H9 (cell line): ENCODE data around the gene NUDT3. TPM values are rescaled to one million over a fixed set of nuclear protein-coding genes. Genes with fewer than 3 reads are reported as not detected.

Experiments
- DNase-seq: peaks from one replicate; pipeline ENCODE4 v3.0.0-alpha.2; 2017
- H2AFZ ChIP-seq: one replicate; pipeline ENCODE4 v1.6.1; 2013; ENCODE audit warnings: mild to moderate bottlenecking, low read length, control low read depth, moderate library complexity
- H2AK5ac ChIP-seq: 2 replicates; pipeline ENCODE4 v1.6.1; 2013; ENCODE audit warnings: low read length, control low read depth, mixed read lengths; ENCODE audit not compliant: insufficient read length
- H2BK120ac ChIP-seq: one replicate; pipeline ENCODE4 v1.6.1; 2013; ENCODE audit warnings: low read depth, mild to moderate bottlenecking, low read length, control low read depth, inconsistent platforms; ENCODE audit not compliant: poor library complexity, severe bottlenecking
- H2BK12ac ChIP-seq: 2 replicates; pipeline ENCODE4 v1.6.1; 2013; ENCODE audit warnings: low read length, control low read depth, mixed read lengths, low read depth; ENCODE audit not compliant: insufficient read length
- H2BK15ac ChIP-seq: 2 replicates; pipeline ENCODE4 v1.6.1; 2013; ENCODE audit warnings: low read depth, low read length, control low read depth
- H2BK20ac ChIP-seq: one replicate; pipeline ENCODE4 v1.6.1; 2013; ENCODE audit warnings: low read depth, mild to moderate bottlenecking, low read length, control low read depth, inconsistent platforms; ENCODE audit not compliant: poor library complexity, severe bottlenecking
- H2BK5ac ChIP-seq: 2 replicates; pipeline ENCODE4 v1.6.1; 2013; ENCODE audit warnings: low read length, control low read depth, mixed read lengths; ENCODE audit not compliant: insufficient read length
- H3K14ac ChIP-seq: 2 replicates; pipeline ENCODE4 v1.6.1; 2013; ENCODE audit warnings: low read length, control low read depth; ENCODE audit not compliant: insufficient read depth
- H3K18ac ChIP-seq: 2 replicates; pipeline ENCODE4 v1.6.1; 2013; ENCODE audit warnings: low read depth, mild to moderate bottlenecking, mixed read lengths, low read length, control low read depth; ENCODE audit not compliant: insufficient read length
- H3K23ac ChIP-seq: 2 replicates; pipeline ENCODE4 v1.6.1; 2013; ENCODE audit warnings: low read length, control low read depth, mixed read lengths, low read depth; ENCODE audit not compliant: insufficient read length
- H3K23me2 ChIP-seq: 2 replicates; pipeline ENCODE4 v1.6.1; 2013; ENCODE audit warnings: low read depth, mild to moderate bottlenecking, mixed read lengths, low read length, control low read depth; ENCODE audit not compliant: insufficient read length, poor library complexity, severe bottlenecking
- H3K27ac ChIP-seq: 2 replicates; pipeline ENCODE4 v1.5.1; 2013; ENCODE audit warnings: low read length, control low read depth, mixed read lengths, low read depth; ENCODE audit not compliant: insufficient read length
- H3K27me3 ChIP-seq: 2 replicates; pipeline ENCODE4 v1.6.1; 2013; ENCODE audit warnings: low read length, control low read depth, inconsistent platforms; ENCODE audit not compliant: insufficient read depth
- H3K4ac ChIP-seq: 2 replicates; pipeline ENCODE4 v1.6.1; 2013; ENCODE audit warnings: low read depth, mild to moderate bottlenecking, control low read depth, inconsistent platforms, low read length, moderate library complexity
- H3K4me1 ChIP-seq: 2 replicates; pipeline ENCODE4 v1.6.1; 2013; ENCODE audit warnings: low read length, control low read depth, inconsistent platforms; ENCODE audit not compliant: insufficient read depth
- H3K4me2 ChIP-seq: 2 replicates; pipeline ENCODE4 v1.6.1; 2013; ENCODE audit warnings: low read length, control low read depth, mixed read lengths; ENCODE audit not compliant: insufficient read length, insufficient read depth
- H3K56ac ChIP-seq: 2 replicates; pipeline ENCODE4 v1.6.1; 2013; ENCODE audit warnings: low read depth, mild to moderate bottlenecking, mixed read lengths, low read length, control low read depth; ENCODE audit not compliant: insufficient read length
- H3K79me1 ChIP-seq: 2 replicates; pipeline ENCODE4 v1.6.1; 2013; ENCODE audit warnings: low read depth, mild to moderate bottlenecking, moderate library complexity, low read length, control low read depth, inconsistent platforms; ENCODE audit not compliant: insufficient read depth, poor library complexity, severe bottlenecking
- H3K79me2 ChIP-seq: 2 replicates; pipeline ENCODE4 v1.6.1; 2013; ENCODE audit warnings: low read length, control low read depth, inconsistent platforms; ENCODE audit not compliant: insufficient read depth
- H3K9ac ChIP-seq: 2 replicates; pipeline ENCODE4 v1.6.1; 2013; ENCODE audit warnings: low read length, control low read depth, mixed read lengths; ENCODE audit not compliant: insufficient read length; ENCODE audit errors: extremely low read depth
- H3K9me3 ChIP-seq: one replicate; pipeline ENCODE4 v1.6.1; 2013; ENCODE audit warnings: low read depth, low read length, inconsistent platforms; ENCODE audit not compliant: control insufficient read depth
- H3T11ph ChIP-seq: one replicate; pipeline ENCODE4 v1.6.1; 2013; ENCODE audit warnings: mild to moderate bottlenecking, low read length, control low read depth, inconsistent platforms
- H4K20me1 ChIP-seq: one replicate; pipeline ENCODE4 v1.6.1; 2013; ENCODE audit not compliant: control insufficient read depth, insufficient read length, insufficient read depth
- H4K5ac ChIP-seq: 2 replicates; pipeline ENCODE4 v1.6.1; 2013; ENCODE audit warnings: low read depth, mild to moderate bottlenecking, mixed read lengths, low read length, control low read depth; ENCODE audit not compliant: insufficient read length
- H4K8ac ChIP-seq: replicated peaks from 2 replicates; pipeline ENCODE4 v1.6.1; 2013; ENCODE audit warnings: low read length, control low read depth, mixed read lengths, low read depth; ENCODE audit not compliant: insufficient read length
- H4K91ac ChIP-seq: 2 replicates; pipeline ENCODE4 v1.6.1; 2013; ENCODE audit warnings: low read depth, mild to moderate bottlenecking, moderate library complexity, mixed read lengths, low read length, control low read depth; ENCODE audit not compliant: insufficient read length
- H3K27ac Mint-ChIP-seq, 3 experiments: 2 replicates in 2 of 3; 3 replicates in 1 of 3; pipeline ENCODE4 v1.8.0; 2020 to 2021; ENCODE audit warnings: mixed read lengths in 3 of 3, mild to moderate bottlenecking in 1 of 3, moderate library complexity in 1 of 3
- H3K27me3 Mint-ChIP-seq: 2 replicates; pipeline ENCODE4 v1.8.0; 2021; ENCODE audit warnings: low read depth, mild to moderate bottlenecking, moderate library complexity, mixed read lengths
- H3K36me3 Mint-ChIP-seq, 3 experiments: 2 replicates in 2 of 3; 3 replicates in 1 of 3; pipeline ENCODE4 v1.8.0; 2020 to 2021; ENCODE audit warnings: low read depth in 3 of 3, mixed read lengths in 3 of 3; ENCODE audit not compliant: insufficient read depth in 1 of 3
- H3K4me1 Mint-ChIP-seq, 2 experiments: 2 replicates each; pipeline ENCODE4 v1.8.0; 2020; ENCODE audit warnings: mixed read lengths in 2 of 2
- H3K4me3 Mint-ChIP-seq, 2 experiments: 2 replicates in 1 of 2; 3 replicates in 1 of 2; pipeline ENCODE4 v1.8.0; 2020 to 2021; ENCODE audit warnings: mild to moderate bottlenecking in 2 of 2, mixed read lengths in 2 of 2, moderate library complexity in 1 of 2
- H3K9me3 Mint-ChIP-seq, 2 experiments: 2 replicates in 1 of 2; 3 replicates in 1 of 2; pipeline ENCODE4 v1.8.0; 2020; ENCODE audit warnings: mild to moderate bottlenecking in 2 of 2, mixed read lengths in 2 of 2, moderate library complexity in 1 of 2
- CTCF ChIP-seq: fragments of 200-600 bp; sonication (generic); conservative IDR thresholded peaks from 3 replicates; pipeline ENCODE4 v1.8.0; 2021; ENCODE audit warnings: antibody characterized with exemption, mild to moderate bottlenecking
- WGBS: extraction: QIAGEN DNeasy Blood & Tissue Kit; methylation state at CpG from one replicate; pipeline ENCODE4 v1.1.7; 2013; ENCODE audit warnings: missing lambda C conversion rate, low lambda C conversion rate, mixed read lengths; ENCODE audit not compliant: insufficient read length; ENCODE audit errors: extremely low coverage; 5-methylcytosine and 5-hydroxymethylcytosine counted together
- total RNA-seq: library from RNA; stranded (reverse); gene quantifications from 2 replicates; pipeline ENCODE4 v1.2.1, GENCODE V29; 2021

The NUDT3 gene
- total RNA-seq, 1 experiment from 2014 or later = 23.6 TPM

- Histone ChIP-seq H3K79me2 (no peaks in the 10 kb centered on the region), H3K4me2 (peak overlapping the region; percentile 31), H3K79me1 (no peaks in the 10 kb centered on the region), H2AFZ (no peak overlapping the region), H4K5ac (no peak overlapping the region), H3K9me3 (no peaks in the 10 kb centered on the region), H3K4ac (no peak overlapping the region), H3K4me1 (no peaks in the 10 kb centered on the region), H2AK5ac (no peak overlapping the region), H4K91ac (no peak overlapping the region), H4K20me1 (no peaks in the 10 kb centered on the region), H2BK20ac (no peak overlapping the region), H2BK15ac (no peak overlapping the region), H3K14ac (no peak overlapping the region), H2BK12ac (no peak overlapping the region), H3K18ac (peak overlapping the region; percentile 12), H3K23ac (no peak overlapping the region), H2BK120ac (no peak overlapping the region), H4K8ac (no peak overlapping the region), H3K23me2 (peaks cover 4% of the 10 kb centered on the region), H2BK5ac (no peak overlapping the region), H3T11ph (no peak overlapping the region), H3K9ac (peak overlapping the region; percentile 39), H3K27me3 (no peaks in the 10 kb centered on the region), H3K56ac (no peak overlapping the region), H3K27ac (no peak overlapping the region)
- H3K4me3 Mint-ChIP-seq = peak overlapping the region; percentile 83 to 87
- H3K9me3 Mint-ChIP-seq = no peaks in the 10 kb centered on the region
- H3K27ac Mint-ChIP-seq = peak overlapping the region in 1 of 3 experiments; percentile 93; a peak in 2 of 7 replicates
- H3K36me3 Mint-ChIP-seq = peaks cover 2 to 16% (median 12%) of the 10 kb centered on the region in 3 experiments; a peak in 6 of 7 replicates
- DNase-seq = no peak
- TF ChIP-seq CTCF = no peak
- peaks cover 25 to 27% of the 10 kb centered on the region in 2 experiments for H3K4me1 Mint-ChIP-seq
- no CpG with 5 or more reads among the region's 18 CpGs for WGBS
- H3K27me3 Mint-ChIP-seq = peaks cover 9% of the 10 kb centered on the region; the same call in 1 of the 2 replicates
These were observed 142.8 kb downstream of the NUDT3 start for GRCh38 chr6:34249469-34250261.
